Mesothelial cell of epicardium (in vitro differentiated cells): ENCODE results near the gene RAPSN. TPM values are rescaled to one million over a fixed set of nuclear protein-coding genes. Genes with fewer than 3 reads are reported as not detected.
A peak's percentile ranks its signal among the peaks of the same experiment; 100 is the strongest.

Experiments used
- DNase-seq, 2 experiments: peaks; one replicate each; pipeline ENCODE4 v3.0.0; 2021; ENCODE audit warnings: low spot score in 2 of 2; ENCODE audit not compliant: unreplicated experiment in 2 of 2
- H3K27ac Mint-ChIP-seq: 2 replicates; pipeline ENCODE4 v1.8.0; 2021; ENCODE audit warnings: mixed read lengths
- H3K27me3 Mint-ChIP-seq: 2 replicates; pipeline ENCODE4 v1.8.0; 2021; ENCODE audit warnings: low read depth, mixed read lengths
- H3K36me3 Mint-ChIP-seq: 2 replicates; pipeline ENCODE4 v1.8.0; 2021; ENCODE audit warnings: mixed read lengths
- H3K4me1 Mint-ChIP-seq: 2 replicates; pipeline ENCODE4 v1.8.0; 2021; ENCODE audit warnings: mixed read lengths
- H3K4me3 Mint-ChIP-seq: 2 replicates; pipeline ENCODE4 v1.8.0; 2021; ENCODE audit warnings: mild to moderate bottlenecking, moderate library complexity, mixed read lengths
- H3K9me3 Mint-ChIP-seq: 2 replicates; pipeline ENCODE4 v1.8.0; 2021; ENCODE audit warnings: mixed read lengths
- CTCF ChIP-seq: fragments of 200-600 bp; sonication (generic); IDR thresholded peaks from one replicate; pipeline ENCODE4 v1.5.0; 2021; ENCODE audit warnings: antibody characterized with exemption; ENCODE audit not compliant: unreplicated experiment
- total RNA-seq: library from RNA; stranded (reverse); gene quantifications from 3 replicates; pipeline ENCODE4 v1.2.1, GENCODE V29; 2021

The RAPSN gene
- total RNA-seq, 1 donor from 2014 or later = 0.31 TPM

- Mint-ChIP-seq H3K9me3 (no peaks in the 10 kb centered on the region), H3K4me3 (peak overlapping the region; percentile 13), H3K27ac (no peak overlapping the region), H3K4me1 (peaks cover 15% of the 10 kb centered on the region), H3K27me3 (no peaks in the 10 kb centered on the region), H3K36me3 (no peaks in the 10 kb centered on the region)
- DNase-seq = no peak
- no peak for TF ChIP-seq CTCF
Observed at GRCh38 chr11:47398011-47398410, 50.9 kb downstream of the RAPSN start.

GRCh38 chr11:47396049-47396320 lies 53.0 kb downstream of the RAPSN start:
- no peak for TF ChIP-seq CTCF
- no peak overlapping the region for H3K27ac Mint-ChIP-seq
- DNase-seq = no peak
- no peak overlapping the region for H3K4me3 Mint-ChIP-seq
- H3K9me3 Mint-ChIP-seq = no peaks in the 10 kb centered on the region
- H3K27me3 Mint-ChIP-seq = no peaks in the 10 kb centered on the region
- no peaks in the 10 kb centered on the region for H3K36me3 Mint-ChIP-seq
- H3K4me1 Mint-ChIP-seq = peaks cover 13% of the 10 kb centered on the region

GRCh38 chr11:47395223-47396048 lies 53.5 kb downstream of the RAPSN start:
- no peak overlapping the region for H3K27ac Mint-ChIP-seq
- no peaks in the 10 kb centered on the region for H3K9me3 Mint-ChIP-seq
- no peak for DNase-seq
- no peaks in the 10 kb centered on the region for H3K27me3 Mint-ChIP-seq
- no peaks in the 10 kb centered on the region for H3K36me3 Mint-ChIP-seq
- no peak overlapping the region for H3K4me3 Mint-ChIP-seq
- no peak for TF ChIP-seq CTCF
- peaks cover 9% of the 10 kb centered on the region for H3K4me1 Mint-ChIP-seq

GRCh38 chr11:47394322-47395222 lies 54.4 kb downstream of the RAPSN start:
- Mint-ChIP-seq H3K4me3 (no peak overlapping the region), H3K36me3 (no peaks in the 10 kb centered on the region), H3K27me3 (no peaks in the 10 kb centered on the region), H3K27ac (no peak overlapping the region), H3K4me1 (peaks cover 3% of the 10 kb centered on the region), H3K9me3 (no peaks in the 10 kb centered on the region)
- DNase-seq = no peak
- no peak for TF ChIP-seq CTCF

GRCh38 chr11:47394050-47394321 lies 55.0 kb downstream of the RAPSN start:
- H3K36me3 Mint-ChIP-seq = no peaks in the 10 kb centered on the region
- no peak for TF ChIP-seq CTCF
- peaks cover 3% of the 10 kb centered on the region for H3K4me1 Mint-ChIP-seq
- no peak overlapping the region for H3K27ac Mint-ChIP-seq
- no peaks in the 10 kb centered on the region for H3K27me3 Mint-ChIP-seq
- no peaks in the 10 kb centered on the region for H3K9me3 Mint-ChIP-seq
- no peak overlapping the region for H3K4me3 Mint-ChIP-seq
- no peak for DNase-seq
